GM18505 (cell line): ENCODE data around the gene PDE7B.
"Not testable (repeated sequence)": the region's sequence is repeated elsewhere in the genome, so short reads cannot be mapped to it uniquely, and the experiment has no call there.

Source experiments
- ATAC-seq: cut with Tn5 transposase; IDR thresholded peaks from one replicate; pipeline ENCODE4 v1.9.1; 2021; ENCODE audit not compliant: unreplicated experiment
- POLR2A ChIP-seq: IDR thresholded peaks from 4 replicates; pipeline ENCODE4 v1.6.1; 2011; ENCODE audit warnings: borderline replicate concordance; ENCODE audit not compliant: insufficient read depth, insufficient read length; ENCODE audit errors: extremely low read depth

The PDE7B gene

DNA sequence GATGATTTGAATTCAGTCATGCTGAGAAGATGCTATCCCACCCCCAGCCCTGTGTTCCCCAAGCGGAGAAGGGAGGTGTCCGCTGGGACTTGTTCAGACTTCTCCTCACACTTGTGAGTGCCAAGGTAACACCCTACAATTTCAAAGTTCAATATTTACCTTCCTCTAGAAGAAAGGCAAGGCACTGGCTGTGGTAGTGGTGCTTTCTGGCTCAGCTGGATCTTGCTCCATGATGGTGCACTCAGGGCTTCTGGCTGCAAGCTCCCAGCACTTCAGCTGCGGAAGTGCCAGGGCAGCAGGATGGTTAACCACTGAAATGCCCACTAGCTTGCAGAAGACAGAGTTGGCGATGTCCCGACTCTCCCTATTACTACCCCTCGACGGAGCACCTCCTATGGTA is 263.2 kb downstream of the PDE7B start:
- no peak for ATAC-seq
- no peak for TF ChIP-seq POLR2A

- ATAC-seq = no peak
- TF ChIP-seq POLR2A = no peak
Measured at GRCh38 chr6:136115941-136116340, 264.4 kb downstream of the PDE7B start.

GRCh38 chr6:136117081-136117480 is 265.6 kb downstream of the PDE7B start:
- TF ChIP-seq POLR2A = no peak
- no peak for ATAC-seq

GRCh38 chr6:136118787-136119186 is 267.3 kb downstream of the PDE7B start:
- TF ChIP-seq POLR2A = no peak
- no peak for ATAC-seq

- TF ChIP-seq POLR2A = no peak
- ATAC-seq = no peak
Measured at GRCh38 chr6:136123468-136123867, 272.0 kb downstream of the PDE7B start.

DNA sequence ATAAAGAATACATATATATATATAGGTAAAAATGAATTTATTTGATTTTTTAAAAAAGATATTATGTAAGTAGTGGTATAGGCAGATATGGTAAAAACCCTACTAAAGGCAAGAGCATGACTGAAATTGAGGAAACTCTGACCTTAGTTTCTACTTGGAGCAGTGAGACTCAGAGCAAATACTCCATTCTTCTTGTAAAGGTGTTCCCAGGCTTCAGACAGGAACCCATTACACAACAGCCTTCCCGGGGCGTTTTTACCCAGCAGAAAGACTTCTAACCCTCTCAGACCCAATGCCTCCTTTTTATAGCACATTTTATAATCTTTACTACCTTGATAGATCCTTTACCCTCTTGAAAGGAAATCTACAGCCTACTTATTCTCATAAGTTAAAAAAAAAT is 274.1 kb downstream of the PDE7B start:
- no peak for ATAC-seq
- no peak for TF ChIP-seq POLR2A

DNA sequence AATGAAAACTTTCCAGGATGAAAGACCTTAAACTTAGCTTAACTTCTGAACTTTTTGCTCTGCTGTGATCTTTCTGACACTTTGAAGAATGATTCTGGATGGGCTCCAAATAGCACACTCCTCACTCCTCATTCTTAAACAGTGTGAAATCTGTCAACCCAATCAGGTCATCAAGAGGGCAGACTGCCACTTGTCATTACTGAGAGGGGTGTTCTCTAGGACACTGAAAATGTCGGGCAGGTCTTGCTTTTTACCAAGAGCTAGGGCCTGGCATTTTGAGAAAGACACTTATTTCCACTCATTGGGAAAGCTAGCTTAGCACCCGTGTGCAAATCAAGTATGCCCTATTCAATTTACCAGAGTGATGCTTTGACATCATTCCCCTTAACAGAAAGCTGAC is 276.4 kb downstream of the PDE7B start:
- no peak for ATAC-seq
- no peak for TF ChIP-seq POLR2A

DNA sequence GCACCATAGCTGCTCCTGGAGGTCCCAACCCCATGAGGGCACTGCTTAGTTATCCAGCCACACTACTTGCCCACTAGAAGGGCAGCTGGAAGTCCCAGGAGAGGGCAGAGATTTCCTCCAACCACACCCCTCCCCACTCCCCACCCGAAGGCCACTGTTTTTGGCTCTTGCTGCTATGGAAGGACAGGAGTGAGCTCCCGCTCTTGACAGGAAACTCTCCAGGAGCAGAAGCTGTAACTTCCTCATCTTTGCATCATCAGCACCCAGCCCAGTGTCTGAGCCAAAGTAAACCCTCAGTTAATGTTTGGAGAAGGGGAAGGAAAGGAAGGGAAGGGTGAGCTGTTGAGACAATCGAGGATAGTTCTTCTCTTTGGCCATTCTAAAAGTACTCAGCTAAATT is 277.9 kb downstream of the PDE7B start:
- ATAC-seq = no peak
- no peak for TF ChIP-seq POLR2A

GRCh38 chr6:136134268-136134667 is 282.8 kb downstream of the PDE7B start:
- no peak for ATAC-seq

DNA sequence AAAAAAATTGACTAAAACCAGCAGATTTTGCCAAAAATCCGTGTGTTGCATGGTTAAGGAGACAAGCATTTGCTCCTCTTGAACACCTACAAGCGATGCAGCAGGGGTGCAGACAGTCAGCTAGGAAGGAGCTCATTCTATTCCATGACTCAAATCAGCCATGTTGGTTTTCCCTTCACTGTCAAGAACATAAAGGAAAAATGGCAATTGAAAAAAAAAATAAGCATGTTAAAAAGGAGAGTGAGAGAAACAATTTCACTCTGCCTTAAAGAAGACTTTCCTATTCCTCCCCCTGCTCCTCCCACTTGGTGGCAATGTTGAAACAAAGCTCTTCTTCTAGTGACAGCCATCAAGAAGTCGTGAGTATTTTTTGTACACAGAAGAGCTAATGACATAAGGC is 283.2 kb downstream of the PDE7B start:
- TF ChIP-seq POLR2A = no peak
- ATAC-seq = no peak

More at GRCh38 chr6:136134268-136134667, 282.8 kb downstream of the PDE7B start:
- TF ChIP-seq POLR2A = no peak

GRCh38 chr6:136136274-136136673 is 284.8 kb downstream of the PDE7B start:
- no peak for TF ChIP-seq POLR2A
- no peak for ATAC-seq

DNA sequence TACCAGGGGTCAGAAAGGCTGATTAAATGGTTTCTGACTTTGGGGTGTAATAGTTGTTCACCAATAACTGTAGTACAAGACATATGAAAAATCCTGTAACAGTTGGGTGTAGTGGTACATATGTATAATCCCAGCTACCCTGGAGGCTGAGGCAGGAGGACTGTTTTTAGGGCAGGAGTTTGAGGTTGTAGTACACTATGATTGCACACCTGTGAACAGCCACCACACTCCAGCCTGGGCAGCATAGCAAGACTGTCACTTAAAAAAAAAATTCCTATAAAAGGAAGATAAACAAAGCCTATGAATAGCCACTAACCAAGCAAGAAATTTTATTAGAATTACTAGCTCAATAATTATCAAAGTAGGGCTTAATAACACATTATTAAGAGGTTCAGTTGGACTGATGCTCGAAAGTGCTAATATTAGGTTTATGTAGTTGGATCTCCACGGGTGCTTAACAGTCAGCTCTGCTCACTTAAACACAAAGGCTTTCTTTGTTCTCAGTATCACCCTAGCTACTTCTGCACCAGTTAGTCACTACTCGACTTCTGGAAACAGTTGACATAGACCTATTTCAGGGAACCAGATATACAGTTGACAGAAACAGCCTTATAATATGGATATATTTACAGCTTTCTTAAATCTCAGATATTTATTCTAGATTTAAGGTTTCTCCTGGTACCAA is 285.6 kb downstream of the PDE7B start:
- ATAC-seq = no peak
- no peak for TF ChIP-seq POLR2A

DNA sequence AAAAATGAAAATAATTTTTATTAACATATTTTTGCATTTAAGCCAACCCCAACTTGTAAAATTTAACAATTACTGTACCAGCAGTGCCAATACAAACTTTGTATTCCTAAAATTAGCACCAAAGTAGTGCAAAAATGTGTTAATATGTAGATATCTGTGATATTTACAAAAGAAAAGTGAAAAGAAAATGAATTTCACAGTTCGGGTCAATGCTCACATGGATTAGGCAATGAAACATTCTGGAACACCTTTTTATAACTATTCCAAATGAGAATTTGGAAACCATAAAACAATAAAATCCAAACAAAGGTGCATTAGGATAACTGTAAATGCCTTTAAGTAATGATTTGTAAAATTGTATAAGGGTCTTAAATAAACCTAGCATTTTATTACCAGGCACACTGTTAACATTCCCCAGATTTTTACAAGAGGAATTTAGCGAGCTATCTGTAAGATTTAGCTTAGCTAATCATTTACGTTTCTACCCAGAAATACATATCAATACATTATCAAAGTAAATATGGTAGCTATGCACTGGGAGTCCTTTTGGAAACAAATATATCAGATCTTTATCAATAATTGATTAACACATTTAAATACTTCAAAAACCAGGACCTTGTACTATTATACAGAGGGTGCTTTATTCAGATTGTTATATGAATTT is 286.4 kb downstream of the PDE7B start:
- ATAC-seq = no peak
- TF ChIP-seq POLR2A = no peak

DNA sequence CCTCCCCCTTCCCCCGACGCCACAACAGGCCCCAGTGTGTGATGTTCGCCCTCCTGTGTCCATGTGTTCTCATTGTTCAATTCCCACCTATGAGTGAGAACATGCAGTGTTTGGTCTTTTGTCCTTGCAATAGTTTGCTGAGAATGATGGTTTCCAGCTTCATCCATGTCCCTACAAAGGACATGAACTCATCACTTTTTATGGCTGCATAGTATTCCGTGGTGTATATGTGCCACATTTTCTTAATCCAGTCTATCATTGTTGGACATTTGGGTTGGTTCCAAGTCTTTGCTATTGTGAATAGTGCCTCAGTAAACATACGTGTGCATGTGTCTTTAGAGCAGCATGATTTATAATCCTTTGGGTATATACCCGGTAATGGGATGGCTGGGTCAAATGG is 287.6 kb downstream of the PDE7B start:
- not testable (repeated sequence) for ATAC-seq
